Colon (tissue), 2 donors: ENCODE measurements around the gene NBPF12.
"Not testable (repeated sequence)": the region's sequence is repeated elsewhere in the genome, so short reads cannot be mapped to it uniquely, and the experiment has no call there.

Experiments used
- FAIRE-seq: peaks from 2 replicates; lab custom pipeline; 2012; peaks lifted over from hg19 to GRCh38; lab: Jason Lieb, UNC
- donor health status: control.
- donor health status: control.

The NBPF12 gene

GRCh38 chr1:146985855-146986254, 47.7 kb downstream of the NBPF12 start:
- not testable (repeated sequence) for FAIRE-seq

GRCh38 chr1:146986450-146986849, 48.3 kb downstream of the NBPF12 start:
- FAIRE-seq = not testable (repeated sequence)

DNA sequence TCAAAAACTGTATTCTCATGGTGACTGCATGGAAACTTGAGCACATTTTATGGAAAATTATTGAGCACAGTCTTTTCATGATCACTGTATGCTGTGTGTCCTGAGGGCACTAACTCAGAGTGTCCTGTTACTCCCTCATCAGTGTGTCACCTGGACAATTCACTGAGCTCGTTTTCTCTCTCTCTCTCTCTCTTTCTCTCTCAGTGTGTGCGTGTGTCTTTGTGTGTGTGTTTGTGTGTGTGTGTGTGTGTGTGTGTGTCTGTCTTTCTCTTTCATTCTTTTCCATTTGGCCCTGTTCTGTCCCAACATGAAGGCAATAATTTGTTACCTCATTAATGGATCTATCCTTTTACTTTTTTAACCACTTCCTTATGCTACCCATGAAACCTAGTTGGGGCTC, 49.4 kb downstream of the NBPF12 start:
- not testable (repeated sequence) for FAIRE-seq

GRCh38 chr1:146989455-146989854, 51.3 kb downstream of the NBPF12 start:
- not testable (repeated sequence) for FAIRE-seq

DNA sequence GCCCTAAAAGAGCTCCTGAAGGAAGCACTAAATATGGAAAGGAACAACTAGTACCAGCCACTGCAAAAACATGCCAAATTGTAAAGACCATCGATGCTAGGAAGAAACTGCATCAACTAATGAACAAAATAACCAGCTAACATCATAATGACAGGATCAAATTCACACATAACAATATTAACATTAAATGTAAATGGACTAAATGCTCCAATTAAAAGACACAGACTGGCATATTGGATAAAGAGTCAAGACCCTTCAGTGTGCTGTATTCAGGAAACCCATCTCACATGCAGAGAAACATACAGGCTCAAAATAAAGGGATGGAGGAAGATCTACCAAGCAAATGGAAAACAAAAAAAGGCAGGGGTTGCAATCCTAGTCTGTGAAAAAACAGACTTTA, 70.4 kb downstream of the NBPF12 start:
- FAIRE-seq = not testable (repeated sequence)

GRCh38 chr1:147026975-147027374, 88.9 kb downstream of the NBPF12 start:
- not testable (repeated sequence) for FAIRE-seq

- FAIRE-seq = not testable (repeated sequence)
Measured at GRCh38 chr1:147030066-147030653, 92.0 kb downstream of the NBPF12 start.

GRCh38 chr1:147039916-147040315, 101.8 kb downstream of the NBPF12 start:
- no peak for FAIRE-seq

DNA sequence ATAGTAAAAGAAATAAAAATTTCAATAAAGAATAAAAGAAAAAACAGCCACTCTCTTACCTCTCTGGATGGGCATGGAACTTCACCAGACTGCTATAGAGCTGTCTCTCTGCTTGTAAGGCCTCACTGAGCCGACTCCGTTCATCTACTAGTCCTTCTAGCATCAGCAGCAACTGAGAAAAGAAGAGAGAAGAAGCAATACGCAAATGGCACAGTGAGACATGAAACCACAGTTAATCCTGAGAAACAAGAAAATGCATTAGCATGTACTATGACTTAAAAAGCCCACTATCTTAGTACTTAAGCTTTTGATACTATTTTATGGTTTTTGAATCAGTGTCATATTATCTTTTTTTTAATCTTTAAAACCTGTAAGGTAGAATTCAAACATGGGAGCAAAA, 104.8 kb downstream of the NBPF12 start:
- FAIRE-seq = not testable (repeated sequence)

DNA sequence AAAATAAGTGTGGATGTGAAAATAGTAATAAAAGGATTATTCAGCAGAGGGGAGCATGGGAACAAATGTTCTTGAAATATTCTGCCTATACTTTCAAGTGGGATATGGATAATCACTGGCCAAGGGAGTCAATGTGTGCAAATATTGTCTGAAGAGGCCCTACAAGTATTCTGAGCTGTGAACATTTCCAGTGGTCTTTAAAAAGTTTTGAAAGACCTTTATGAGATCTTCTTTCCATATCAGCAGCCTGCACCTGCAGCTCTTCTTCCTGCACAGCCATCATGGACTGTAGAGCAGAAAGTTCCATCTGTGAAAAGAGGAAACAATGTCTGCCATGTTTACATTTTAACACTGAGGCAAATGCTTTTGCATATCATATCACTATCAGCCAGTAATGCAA, 106.4 kb downstream of the NBPF12 start:
- not testable (repeated sequence) for FAIRE-seq
